Kidney (tissue), 22 donors: ENCODE results near the gene GBA2. TPM values are rescaled to one million over a fixed set of nuclear protein-coding genes. Genes with fewer than 3 reads are reported as not detected.

ENCODE experiments used
- DNase-seq, 5 donors: peaks; one replicate each; pipeline ENCODE4 v3.0.0-alpha.2; 2013 to 2020
- FAIRE-seq: peaks from 2 replicates; lab custom pipeline; 2012; peaks lifted over from hg19 to GRCh38; lab: Jason Lieb, UNC
- H3K27ac ChIP-seq, 2 donors: one replicate each; pipeline ENCODE4 v1.7.0; 2013; ENCODE audit warnings: low read depth in 2 of 2, low read length in 2 of 2, inconsistent platforms in 1 of 2
- H3K27me3 ChIP-seq: one replicate; pipeline ENCODE4 v1.7.1; 2013; ENCODE audit warnings: low read length, inconsistent platforms; ENCODE audit not compliant: control insufficient read depth, insufficient read depth
- H3K36me3 ChIP-seq, 3 donors: one replicate each; pipeline versions ENCODE4 v1.7.0 to v1.7.1; 2013; ENCODE audit warnings: low read length in 3 of 3, control low read depth in 1 of 3, inconsistent platforms in 1 of 3; ENCODE audit not compliant: insufficient read depth in 3 of 3, control insufficient read depth in 2 of 3
- H3K4me1 ChIP-seq, 3 donors: one replicate each; pipeline versions ENCODE4 v1.7.0 to v1.7.1; 2013; ENCODE audit warnings: low read length in 3 of 3, inconsistent platforms in 1 of 3, low read depth in 1 of 3; ENCODE audit not compliant: control insufficient read depth in 2 of 3, insufficient read depth in 2 of 3
- H3K4me3 ChIP-seq, 3 donors: one replicate each; pipeline versions ENCODE4 v1.7.0 to v1.8.1; 2013; ENCODE audit warnings: low read length in 3 of 3, control low read depth in 1 of 3, inconsistent platforms in 1 of 3
- H3K9ac ChIP-seq, 3 donors: one replicate each; pipeline versions ENCODE4 v1.7.0 to v1.7.1; 2013; ENCODE audit warnings: low read length in 3 of 3, control low read depth in 1 of 3, inconsistent platforms in 1 of 3
- H3K9me3 ChIP-seq, 3 donors: one replicate each; pipeline versions ENCODE4 v1.7.0 to v1.7.1; 2013; ENCODE audit warnings: low read length in 3 of 3, control low read depth in 1 of 3, inconsistent platforms in 1 of 3; ENCODE audit not compliant: control insufficient read depth in 2 of 3, insufficient read depth in 1 of 3
- CTCF ChIP-seq: IDR thresholded peaks from 3 replicates; pipeline ENCODE4 v1.5.1; 2012; ENCODE audit warnings: mild to moderate bottlenecking, moderate library complexity, borderline replicate concordance; ENCODE audit not compliant: insufficient read depth; ENCODE audit errors: extremely low read depth
- intact Hi-C: fragments of 100-400 bp; cut with DNase I; formaldehyde crosslinking; loops from one replicate; pipeline ENCODE4 v1.11.1; 2022
- long read RNA-seq, 10 donors: library from polyadenylated mRNA in 1 of 10; unstranded in 1 of 10; transcript quantifications; one replicate each; pipeline ENCODE4 v2.0.0 and lab custom pipeline, GENCODE V29; 2021 to 2026
- polyA plus RNA-seq: library from polyadenylated mRNA; stranded (reverse); fragments of 350-450 nt; fragmentation: Illumina TruSeq; extraction: RNeasy Lipid Tissue Mini Kit (QIAGEN cat#74804); gene quantifications from one replicate; pipeline ENCODE4 v1.2.3, GENCODE V29; 2014; ENCODE audit warnings: low read depth, low replicate concordance; ENCODE audit not compliant: insufficient read depth
- total RNA-seq: library from RNA; stranded (reverse); fragmentation: NEBNext Ultra II Directional; extraction: Animal tissue kit (Norgen Biotek cat#: 25700); gene quantifications from one replicate; pipeline ENCODE4 v1.2.1, GENCODE V29; 2021
- donor health status: control.
- donor health status: control.
- donor health status: control.
- donor health status: control.
- donor health status: control.
- donor health status: DM: yes; HTN: yes; CAD: no.
- donor health status: Normal renal cell carcinoma (clear cell type).

Gene GBA2
- total RNA-seq: 93.2 TPM
- 83.2 TPM for polyA plus RNA-seq
- long read RNA-seq, donor 1, transcript GBA2-208 (3 exons, 836 nt): major isoform, 7 of 10 reads
- long read RNA-seq, donor 1, partial matches to known transcripts: 0 of 10 reads
- long read RNA-seq, donor 1, other reads (novel, unspliced or antisense): 0 of 10 reads
- long read RNA-seq, donor 2, transcript GBA2-208 (3 exons, 836 nt): major isoform, 6 of 9 reads
- long read RNA-seq, donor 2, partial matches to known transcripts: 0 of 9 reads
- long read RNA-seq, donor 2, other reads (novel, unspliced or antisense): 0 of 9 reads
- long read RNA-seq, donor 3, transcript GBA2-203 (17 exons, 3,611 nt): major isoform, 6 of 9 reads
- long read RNA-seq, donor 3, partial matches to known transcripts: 0 of 9 reads
- long read RNA-seq, donor 3, other reads (novel, unspliced or antisense): 0 of 9 reads
- long read RNA-seq, donor 4, partial matches to known transcripts: 8 of 14 reads
- long read RNA-seq, donor 4, other reads (novel, unspliced or antisense): 0 of 14 reads
- long read RNA-seq, donor 5, partial matches to known transcripts: 0 of 1 reads
- long read RNA-seq, donor 5, other reads (novel, unspliced or antisense): 0 of 1 reads
- long read RNA-seq, donor 6, partial matches to known transcripts: 0 of 1 reads
- long read RNA-seq, donor 6, other reads (novel, unspliced or antisense): 0 of 1 reads
- long read RNA-seq, donor 7, transcript GBA2-203 (17 exons, 3,611 nt): major isoform, 25 of 80 reads
- long read RNA-seq, donor 7, transcript GBA2-208 (3 exons, 836 nt): minor isoform, 5 of 80 reads
- long read RNA-seq, donor 7, partial matches to known transcripts: 14 of 80 reads
- long read RNA-seq, donor 7, other reads (novel, unspliced or antisense): 34 of 80 reads
- long read RNA-seq, donor 8, partial matches to known transcripts: 0 of 6 reads
- long read RNA-seq, donor 8, other reads (novel, unspliced or antisense): 0 of 6 reads
- long read RNA-seq, donor 9, partial matches to known transcripts: 0 of 1 reads
- long read RNA-seq, donor 9, other reads (novel, unspliced or antisense): 0 of 1 reads
- long read RNA-seq, donor 10, partial matches to known transcripts: 7 of 11 reads
- long read RNA-seq, donor 10, other reads (novel, unspliced or antisense): 0 of 11 reads

GRCh38 chr9:35748858-35749514 lies at the start of gene GBA2, which contains the start of gene RGP1:
GBA2 (minus strand) TSS chr9:35749228; CDS start chr9:35748704, 524 bp downstream.
RGP1 (plus strand) TSS chr9:35749287; CDS start chr9:35749756, 469 bp downstream.
- H3K4me3 ChIP-seq: peak within 1 kb of the TSS; percentile 82 to 91 (median 84)
- peak within 1 kb of the TSS; percentile 84 to 96 (median 91) for H3K9ac ChIP-seq
- peaks cover 0 to 26% (median 11%) of the 10 kb centered on the region in 3 donors for H3K4me1 ChIP-seq
- no peaks in the 10 kb centered on the region for H3K27me3 ChIP-seq
- intact Hi-C loops: no loop called here
- H3K36me3 ChIP-seq: peaks cover 13 to 42% (median 35%) of the 10 kb centered on the region in 3 donors
- FAIRE-seq: no peak
- H3K27ac ChIP-seq: peak within 1 kb of the TSS; percentile 90 to 95
- DNase-seq: peak; percentile 83 to 95 (median 91)
- TF ChIP-seq CTCF: no peak
- H3K9me3 ChIP-seq: no peaks in the 10 kb centered on the region

DNA sequence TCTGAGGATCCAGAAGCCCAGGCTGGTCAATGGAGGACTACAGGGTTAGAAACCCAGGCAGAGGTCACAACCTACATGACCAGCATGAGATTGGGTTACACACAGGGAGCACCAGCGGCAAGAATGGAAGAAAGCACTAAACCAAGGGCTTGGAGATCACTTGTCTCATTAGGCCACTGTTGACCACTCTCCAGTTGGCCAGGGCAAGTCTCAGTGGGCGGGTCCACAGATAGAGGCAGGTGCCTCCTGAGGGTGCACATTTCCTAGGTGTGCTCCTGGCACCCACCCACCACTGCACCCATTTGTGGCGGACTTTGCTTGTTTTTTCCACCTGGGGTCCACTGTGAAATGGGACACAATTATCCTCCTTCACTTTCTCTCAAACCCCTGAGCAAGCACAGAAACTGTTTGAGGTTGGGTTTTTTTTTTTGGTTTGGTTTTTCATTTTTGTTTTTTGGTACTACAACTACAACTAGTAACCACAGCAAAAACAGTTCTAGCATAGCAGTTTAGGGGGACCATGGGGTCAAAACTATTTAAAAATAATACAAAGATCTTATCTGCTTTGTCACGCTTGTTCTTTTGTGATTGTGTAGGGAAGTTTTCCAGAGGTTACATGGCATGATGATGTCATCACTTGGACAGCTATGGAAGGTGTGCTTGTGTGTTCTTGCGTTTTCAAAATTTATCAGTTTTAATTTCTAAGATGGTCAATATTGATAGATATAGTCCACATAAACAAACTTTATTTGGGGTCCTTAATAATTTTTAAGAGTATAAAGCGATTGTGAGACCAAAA lies 48.5 kb upstream of the GBA2 start:
- Histone ChIP-seq H3K4me3 (no peak overlapping the region), H3K4me1 (peaks cover 0 to 5% (median 0%) of the 10 kb centered on the region in 3 donors), H3K9me3 (no peaks in the 10 kb centered on the region), H3K27me3 (no peaks in the 10 kb centered on the region), H3K27ac (no peak overlapping the region), H3K36me3 (peaks cover 0 to 6% (median 1%) of the 10 kb centered on the region in 3 donors), H3K9ac (no peak overlapping the region)
- TF ChIP-seq CTCF: no peak
- FAIRE-seq (no peak), DNase-seq (peak in 1 of 5 donors; percentile 17)
- intact Hi-C loops: no loop called here

GRCh38 chr9:35795695-35796094 lies 46.7 kb upstream of the GBA2 start:
- no peak for TF ChIP-seq CTCF
- H3K36me3 ChIP-seq: no peaks in the 10 kb centered on the region
- FAIRE-seq: no peak
- intact Hi-C loops: no loop called here
- no peaks in the 10 kb centered on the region for H3K9me3 ChIP-seq
- peaks cover 0 to 5% (median 0%) of the 10 kb centered on the region in 3 donors for H3K4me1 ChIP-seq
- no peak for DNase-seq
- H3K9ac ChIP-seq: no peak overlapping the region
- H3K4me3 ChIP-seq: no peak overlapping the region
- H3K27ac ChIP-seq: no peak overlapping the region
- H3K27me3 ChIP-seq: no peaks in the 10 kb centered on the region
